Kidney capillary endothelial cell (primary cell): ENCODE measurements around the gene CTTNBP2NL.
"Not testable (repeated sequence)": the region's sequence is repeated elsewhere in the genome, so short reads cannot be mapped to it uniquely, and the experiment has no call there.

Source experiments
- DNase-seq: peaks from one replicate; pipeline ENCODE4 v3.0.0-alpha.2; 2018; ENCODE audit warnings: low spot score

The CTTNBP2NL gene

GRCh38 chr1:112464501-112464900 is 68.5 kb downstream of the CTTNBP2NL start:
- DNase-seq = no peak

- DNase-seq = no peak
Measured at GRCh38 chr1:112465122-112465521, 69.1 kb downstream of the CTTNBP2NL start.

- DNase-seq = peak; percentile 93
Measured at GRCh38 chr1:112466078-112466660, 70.2 kb downstream of the CTTNBP2NL start.

- DNase-seq = not testable (repeated sequence)
Measured at GRCh38 chr1:112470324-112470723, 74.3 kb downstream of the CTTNBP2NL start.

GRCh38 chr1:112470966-112471365 is 75.0 kb downstream of the CTTNBP2NL start:
- DNase-seq = no peak

GRCh38 chr1:112472142-112472541 is 76.1 kb downstream of the CTTNBP2NL start:
- DNase-seq = no peak

GRCh38 chr1:112477550-112477949 is 81.5 kb downstream of the CTTNBP2NL start:
- DNase-seq = no peak

- DNase-seq = no peak
Measured at GRCh38 chr1:112478314-112478713, 82.3 kb downstream of the CTTNBP2NL start.

GRCh38 chr1:112486063-112486462 is 90.0 kb downstream of the CTTNBP2NL start:
- not testable (repeated sequence) for DNase-seq

- not testable (repeated sequence) for DNase-seq
Measured at GRCh38 chr1:112487686-112488085, 91.7 kb downstream of the CTTNBP2NL start.

GRCh38 chr1:112488141-112488540 is 92.1 kb downstream of the CTTNBP2NL start:
- DNase-seq = no peak

- DNase-seq = no peak
Measured at GRCh38 chr1:112492076-112492475, 96.1 kb downstream of the CTTNBP2NL start.

- no peak for DNase-seq
Measured at GRCh38 chr1:112493351-112493750, 97.3 kb downstream of the CTTNBP2NL start.

- DNase-seq = no peak
Measured at GRCh38 chr1:112496290-112496689, 100.3 kb downstream of the CTTNBP2NL start.

- DNase-seq = peak; percentile 20
Measured at GRCh38 chr1:112501810-112502641, 106.0 kb downstream of the CTTNBP2NL start.

- DNase-seq = no peak
Measured at GRCh38 chr1:112502826-112503225, 106.8 kb downstream of the CTTNBP2NL start.

GRCh38 chr1:112504001-112504660 is 108.1 kb downstream of the CTTNBP2NL start:
- DNase-seq = no peak

- no peak for DNase-seq
Measured at GRCh38 chr1:112504661-112505399, 108.8 kb downstream of the CTTNBP2NL start.

- no peak for DNase-seq
Measured at GRCh38 chr1:112505400-112505785, 109.4 kb downstream of the CTTNBP2NL start.

- DNase-seq = no peak
Measured at GRCh38 chr1:112505878-112506277, 109.9 kb downstream of the CTTNBP2NL start.

- no peak for DNase-seq
Measured at GRCh38 chr1:112506306-112506705, 110.3 kb downstream of the CTTNBP2NL start.

GRCh38 chr1:112506731-112507130 is 110.7 kb downstream of the CTTNBP2NL start:
- DNase-seq = no peak
